HG03558 (cell line): Measurements from ENCODE around the gene GATB.

ENCODE experiments used
- ATAC-seq: cut with Tn5 transposase; IDR thresholded peaks from one replicate; pipeline ENCODE4 v1.9.1; 2021; ENCODE audit warnings: moderate number of reproducible peaks; ENCODE audit not compliant: unreplicated experiment; ENCODE audit errors: extremely low read depth

Gene GATB

GRCh38 chr4:151703401-151703800 lies 57.4 kb downstream of the GATB start:
- no peak for ATAC-seq

- ATAC-seq, result no peak
Observed at GRCh38 chr4:151702256-151702655, 58.6 kb downstream of the GATB start.

GRCh38 chr4:151700566-151701316 lies 60.1 kb downstream of the GATB start:
- no peak for ATAC-seq

- ATAC-seq, result no peak
Observed at GRCh38 chr4:151698213-151698612, 62.6 kb downstream of the GATB start.

GRCh38 chr4:151694961-151695720 lies 65.7 kb downstream of the GATB start:
- no peak for ATAC-seq

GRCh38 chr4:151692821-151693673 lies 67.8 kb downstream of the GATB start:
- no peak for ATAC-seq

- ATAC-seq, result no peak
Observed at GRCh38 chr4:151692443-151692782, 68.4 kb downstream of the GATB start.

GRCh38 chr4:151691639-151692442 lies 69.0 kb downstream of the GATB start:
- ATAC-seq, result no peak

- ATAC-seq, result no peak
Observed at GRCh38 chr4:151690876-151691275, 69.9 kb downstream of the GATB start.

- ATAC-seq, result no peak
Observed at GRCh38 chr4:151690164-151690870, 70.5 kb downstream of the GATB start.

GRCh38 chr4:151689211-151689991 lies 71.4 kb downstream of the GATB start:
- no peak for ATAC-seq

GRCh38 chr4:151688785-151689043 lies 72.1 kb downstream of the GATB start:
- ATAC-seq, result no peak

- ATAC-seq, result no peak
Observed at GRCh38 chr4:151688003-151688784, 72.6 kb downstream of the GATB start.

GRCh38 chr4:151687021-151687640 lies 73.7 kb downstream of the GATB start:
- ATAC-seq, result no peak

- ATAC-seq, result no peak
Observed at GRCh38 chr4:151685303-151685702, 75.5 kb downstream of the GATB start.

- ATAC-seq, result no peak
Observed at GRCh38 chr4:151681085-151681484, 79.7 kb downstream of the GATB start.

GRCh38 chr4:151679231-151679630 lies 81.6 kb downstream of the GATB start:
- ATAC-seq, result no peak
